GM12892 (cell line): ENCODE measurements around the gene TMIE.

Experiments
- POLR2A ChIP-seq: IDR thresholded peaks from 2 replicates; pipeline ENCODE4 v1.6.1; 2011; ENCODE audit warnings: low read depth, low read length, control low read depth
- POLR2AphosphoS5 ChIP-seq: IDR thresholded peaks from 2 replicates; pipeline ENCODE4 v1.6.1; 2011; ENCODE audit warnings: low read depth, low read length, control low read depth

GRCh38 chr3:46709157-46709654 is 8.0 kb downstream of the TMIE start:
- no peak for TF ChIP-seq POLR2A
- no peak for TF ChIP-seq POLR2AphosphoS5
